ENCODE measurements around the gene TMEM273. TPM values are rescaled to one million over a fixed set of nuclear protein-coding genes. Genes with fewer than 3 reads are reported as not detected.

The TMEM273 gene
- total RNA-seq, 1 donor from 2014 or later, result not detected

DNA sequence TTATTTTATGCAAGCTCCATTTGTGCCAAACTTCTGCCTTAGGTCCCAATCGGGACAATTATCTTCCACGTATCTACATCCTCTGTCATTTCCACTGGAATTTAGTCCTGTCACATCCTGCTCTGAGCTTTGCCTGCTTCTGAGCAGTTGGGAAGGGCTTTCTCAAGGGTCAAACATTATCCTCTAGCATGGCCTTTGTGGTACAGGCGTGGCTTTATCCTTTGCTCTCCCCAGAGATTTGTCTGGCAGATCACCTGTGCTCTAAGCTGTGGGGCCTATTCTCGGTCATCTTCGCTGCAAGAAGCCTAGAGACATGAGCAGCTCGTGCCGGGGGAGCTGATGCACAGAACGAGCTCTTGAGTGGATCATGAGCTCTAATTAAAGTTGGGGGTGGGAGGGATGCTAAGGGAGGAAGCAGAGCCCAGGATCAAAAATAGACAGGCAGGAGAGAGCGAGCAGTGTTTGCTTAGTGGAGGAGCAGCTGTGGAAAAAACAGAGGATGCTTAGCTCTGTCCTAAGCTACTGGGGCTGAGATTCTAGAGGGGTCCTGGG lies 19.8 kb upstream of the TMEM273 start:
- DNase-seq (ENCODE audit: low spot score, unreplicated experiment), result no peak
- H3K9me3 Mint-ChIP-seq (ENCODE audit: low read depth), result no peaks in the 10 kb centered on the region
- no peak overlapping the region for H3K4me3 Mint-ChIP-seq (ENCODE audit: low read depth)
- peaks cover 39% of the 10 kb centered on the region for H3K27me3 Mint-ChIP-seq
- TF ChIP-seq, protein P1, sequence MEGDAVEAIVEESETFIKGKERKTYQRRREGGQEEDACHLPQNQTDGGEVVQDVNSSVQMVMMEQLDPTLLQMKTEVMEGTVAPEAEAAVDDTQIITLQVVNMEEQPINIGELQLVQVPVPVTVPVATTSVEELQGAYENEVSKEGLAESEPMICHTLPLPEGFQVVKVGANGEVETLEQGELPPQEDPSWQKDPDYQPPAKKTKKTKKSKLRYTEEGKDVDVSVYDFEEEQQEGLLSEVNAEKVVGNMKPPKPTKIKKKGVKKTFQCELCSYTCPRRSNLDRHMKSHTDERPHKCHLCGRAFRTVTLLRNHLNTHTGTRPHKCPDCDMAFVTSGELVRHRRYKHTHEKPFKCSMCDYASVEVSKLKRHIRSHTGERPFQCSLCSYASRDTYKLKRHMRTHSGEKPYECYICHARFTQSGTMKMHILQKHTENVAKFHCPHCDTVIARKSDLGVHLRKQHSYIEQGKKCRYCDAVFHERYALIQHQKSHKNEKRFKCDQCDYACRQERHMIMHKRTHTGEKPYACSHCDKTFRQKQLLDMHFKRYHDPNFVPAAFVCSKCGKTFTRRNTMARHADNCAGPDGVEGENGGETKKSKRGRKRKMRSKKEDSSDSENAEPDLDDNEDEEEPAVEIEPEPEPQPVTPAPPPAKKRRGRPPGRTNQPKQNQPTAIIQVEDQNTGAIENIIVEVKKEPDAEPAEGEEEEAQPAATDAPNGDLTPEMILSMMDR (IDR thresholded peaks at IDR 0.05; ENCODE audit: unreplicated experiment), result no peak
- no peaks in the 10 kb centered on the region for H3K4me1 Mint-ChIP-seq (ENCODE audit: low read depth)
- no peaks in the 10 kb centered on the region for H3K36me3 Mint-ChIP-seq (ENCODE audit: insufficient read depth)
- H3K27ac Mint-ChIP-seq, result no peak overlapping the region

DNA sequence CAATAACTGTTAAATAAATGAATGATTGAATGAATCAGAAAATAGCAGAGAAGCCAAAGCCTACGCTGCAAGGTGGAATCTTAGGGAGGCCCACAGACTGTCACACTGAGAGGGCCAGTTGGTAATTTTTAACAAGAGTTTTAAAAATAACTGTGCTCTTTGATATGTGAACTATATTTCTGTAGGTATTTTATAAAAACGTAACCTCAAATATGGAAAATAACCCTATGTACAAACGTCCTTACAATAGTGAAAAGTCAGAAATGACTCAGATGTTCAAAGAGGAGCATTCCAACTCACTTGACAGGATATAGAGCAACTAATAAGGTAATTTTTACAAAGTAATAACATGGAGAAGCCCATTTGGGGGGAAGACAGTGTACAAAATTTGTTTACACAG lies 18.9 kb upstream of the TMEM273 start:
- Mint-ChIP-seq H3K36me3 (ENCODE audit: insufficient read depth) (no peaks in the 10 kb centered on the region), H3K27ac (no peak overlapping the region), H3K27me3 (peaks cover 36% of the 10 kb centered on the region), H3K9me3 (ENCODE audit: low read depth) (no peaks in the 10 kb centered on the region), H3K4me3 (ENCODE audit: low read depth) (no peak overlapping the region), H3K4me1 (ENCODE audit: low read depth) (no peaks in the 10 kb centered on the region)
- TF ChIP-seq, protein P1 (IDR thresholded peaks at IDR 0.05; ENCODE audit: unreplicated experiment), result no peak
- no peak for DNase-seq (ENCODE audit: low spot score, unreplicated experiment)

DNA sequence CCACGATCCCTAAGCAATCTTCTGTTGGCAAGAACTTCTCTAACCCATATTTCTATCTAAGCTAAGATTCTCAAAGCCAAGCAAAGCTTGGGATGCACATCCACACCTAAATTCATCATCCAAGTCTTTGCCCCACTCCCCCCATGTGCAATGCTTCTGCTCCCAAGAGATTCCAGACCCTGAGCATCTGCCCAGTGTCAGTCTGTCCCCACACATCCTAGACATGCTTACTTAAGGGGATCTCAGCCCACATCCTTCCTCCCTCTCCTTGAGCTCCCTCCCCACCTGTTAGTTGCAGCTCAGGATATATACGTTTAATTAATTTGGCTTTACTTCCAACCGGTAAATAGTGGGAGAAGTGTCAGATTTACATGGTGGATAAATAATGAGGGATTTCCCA lies 17.0 kb upstream of the TMEM273 start:
- no peak for DNase-seq (ENCODE audit: low spot score, unreplicated experiment)
- TF ChIP-seq, protein P1 (IDR thresholded peaks at IDR 0.05; ENCODE audit: unreplicated experiment), result no peak
- no peaks in the 10 kb centered on the region for H3K36me3 Mint-ChIP-seq (ENCODE audit: insufficient read depth)
- no peak overlapping the region for H3K4me3 Mint-ChIP-seq (ENCODE audit: low read depth)
- H3K4me1 Mint-ChIP-seq (ENCODE audit: low read depth), result no peaks in the 10 kb centered on the region
- no peaks in the 10 kb centered on the region for H3K9me3 Mint-ChIP-seq (ENCODE audit: low read depth)
- H3K27me3 Mint-ChIP-seq, result peaks cover 31% of the 10 kb centered on the region
- H3K27ac Mint-ChIP-seq, result no peak overlapping the region

DNA sequence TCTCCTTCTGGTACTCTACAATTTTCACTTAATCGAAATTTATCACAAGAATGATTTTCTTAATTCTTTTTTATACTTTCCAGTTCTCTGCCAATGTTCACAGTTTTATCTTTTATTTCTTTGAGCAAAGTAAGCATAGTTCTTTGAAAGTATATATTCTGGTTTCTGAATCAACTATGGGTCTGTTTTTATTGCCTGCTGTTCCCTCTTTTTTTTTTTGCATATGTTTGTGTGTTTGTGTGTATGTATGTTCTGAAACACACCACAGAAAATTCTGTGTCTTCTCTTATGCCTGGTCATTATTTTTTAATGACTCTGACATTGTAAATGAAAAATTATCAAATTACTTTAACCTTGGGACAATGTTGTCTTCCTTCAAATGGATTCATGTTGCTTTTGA lies 15.9 kb upstream of the TMEM273 start:
- Mint-ChIP-seq H3K27me3 (peaks cover 31% of the 10 kb centered on the region), H3K4me3 (ENCODE audit: low read depth) (no peak overlapping the region), H3K36me3 (ENCODE audit: insufficient read depth) (no peaks in the 10 kb centered on the region), H3K9me3 (ENCODE audit: low read depth) (no peaks in the 10 kb centered on the region), H3K4me1 (ENCODE audit: low read depth) (no peaks in the 10 kb centered on the region), H3K27ac (no peak overlapping the region)
- TF ChIP-seq, protein P1 (IDR thresholded peaks at IDR 0.05; ENCODE audit: unreplicated experiment), result no peak
- no peak for DNase-seq (ENCODE audit: low spot score, unreplicated experiment)

DNA sequence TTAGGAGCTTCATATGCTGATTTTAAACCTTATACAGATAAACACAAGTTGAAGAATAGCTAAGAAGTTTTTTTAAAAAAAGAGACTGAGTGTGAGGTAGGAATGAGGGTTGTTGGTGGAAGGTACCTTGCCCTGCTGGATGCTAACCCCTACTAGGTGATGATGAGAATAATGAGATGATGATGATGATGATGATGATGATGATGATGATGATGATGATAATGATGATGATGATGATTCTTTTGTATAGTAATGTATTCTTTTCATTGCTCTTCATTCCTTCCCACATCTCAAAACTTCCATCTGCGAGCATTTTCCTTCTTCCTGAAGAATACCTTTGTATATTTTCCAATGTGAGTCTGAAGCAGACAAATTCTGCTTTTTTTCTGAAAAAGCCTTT lies 14.1 kb upstream of the TMEM273 start:
- Mint-ChIP-seq H3K36me3 (ENCODE audit: insufficient read depth) (no peaks in the 10 kb centered on the region), H3K27me3 (peaks cover 32% of the 10 kb centered on the region), H3K27ac (no peak overlapping the region), H3K4me3 (ENCODE audit: low read depth) (no peak overlapping the region), H3K4me1 (ENCODE audit: low read depth) (no peaks in the 10 kb centered on the region), H3K9me3 (ENCODE audit: low read depth) (no peaks in the 10 kb centered on the region)
- TF ChIP-seq, protein P1 (IDR thresholded peaks at IDR 0.05; ENCODE audit: unreplicated experiment), result no peak
- no peak for DNase-seq (ENCODE audit: low spot score, unreplicated experiment)

Measured in progenitor cell of endocrine pancreas (in vitro differentiated cells).